Fibroblast of skin of back (primary cell): ENCODE data around the gene SMG6.

Source experiments
- DNase-seq: peaks from one replicate; pipeline ENCODE4 v3.0.0-alpha.2; 2013

SMG6 gene

DNA sequence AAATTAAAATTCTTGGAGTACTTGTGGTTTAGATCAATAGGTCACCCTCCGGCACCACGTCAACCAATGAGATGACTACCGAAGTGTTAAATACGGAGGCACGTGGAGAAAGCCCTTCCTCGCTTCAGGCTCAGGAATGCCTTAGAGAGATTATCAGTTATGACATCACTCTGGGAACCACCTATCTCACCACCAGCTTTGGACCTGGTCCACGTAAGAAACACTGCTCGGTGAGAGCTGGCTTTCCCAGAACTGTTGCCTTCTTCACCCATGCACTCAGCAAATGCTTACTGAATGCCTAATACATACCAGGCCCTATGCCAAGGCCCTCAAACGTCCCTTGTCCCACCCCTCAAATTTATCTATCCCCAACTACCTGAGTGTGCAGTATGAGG, 71.3 kb downstream of the SMG6 start:
- DNase-seq: peak; percentile 82

DNA sequence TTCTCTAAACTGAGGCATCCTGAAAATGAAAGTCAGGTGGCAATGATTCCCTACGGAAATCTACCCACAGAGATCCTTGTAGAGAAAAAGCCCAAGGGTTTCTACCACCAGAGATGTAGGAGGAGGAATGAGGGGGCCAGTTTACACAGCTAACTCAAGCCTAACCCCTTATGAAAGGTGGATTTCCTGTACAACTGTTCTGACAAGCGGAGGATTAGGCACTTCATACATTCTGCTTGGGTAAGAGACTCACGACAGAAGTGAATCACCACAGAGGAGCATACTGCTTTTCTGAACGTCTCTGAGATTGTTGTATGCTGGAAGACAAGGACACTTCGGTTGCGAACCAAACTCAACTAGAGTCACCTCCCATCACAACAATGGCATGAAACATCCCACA, 72.7 kb downstream of the SMG6 start:
- DNase-seq: no peak

DNA sequence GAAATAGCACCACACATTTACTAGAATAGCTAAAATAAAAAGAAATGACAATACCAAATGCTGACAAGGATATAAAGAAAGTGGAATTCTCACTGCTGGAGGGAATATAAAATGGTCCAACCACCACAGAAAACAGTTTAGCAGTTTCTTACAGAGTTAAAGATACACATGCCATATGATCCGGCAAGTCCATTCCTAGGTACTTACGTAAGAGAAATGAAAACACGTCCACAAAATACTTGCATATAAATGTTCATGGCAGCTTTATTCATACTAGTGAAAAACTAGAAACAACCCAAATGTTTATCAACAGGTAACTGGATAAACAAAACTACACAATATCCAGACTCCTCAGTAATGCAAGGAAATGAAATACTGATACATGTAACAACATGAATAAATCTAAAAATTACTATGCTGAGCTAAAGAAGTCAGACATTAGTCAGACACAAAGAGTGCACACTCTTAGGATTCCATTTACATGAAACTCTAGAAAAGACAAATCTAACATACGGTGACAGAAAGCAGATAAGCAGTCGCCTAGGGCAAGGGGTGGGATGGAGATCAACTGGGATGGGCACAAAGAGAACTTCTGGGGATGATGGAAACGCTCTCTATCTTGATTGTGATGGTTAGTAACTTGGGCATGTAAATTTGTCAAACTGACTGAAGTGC, 76.4 kb downstream of the SMG6 start:
- no peak for DNase-seq

DNA sequence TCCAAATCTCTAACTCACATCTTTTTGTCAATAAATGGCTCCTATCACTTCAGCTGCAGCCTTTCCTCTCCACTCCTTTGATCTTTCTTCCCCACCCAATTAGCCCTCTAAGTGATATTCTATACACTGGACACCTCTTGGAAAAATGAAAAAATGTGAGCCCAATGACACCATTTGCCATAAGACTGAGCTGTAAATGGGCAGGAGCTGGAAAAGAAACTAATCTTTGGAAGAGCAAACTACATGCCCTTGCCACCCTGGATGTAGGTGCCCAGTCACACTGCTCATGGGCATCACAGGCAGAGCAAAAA, 80.0 kb downstream of the SMG6 start:
- no peak for DNase-seq

DNA sequence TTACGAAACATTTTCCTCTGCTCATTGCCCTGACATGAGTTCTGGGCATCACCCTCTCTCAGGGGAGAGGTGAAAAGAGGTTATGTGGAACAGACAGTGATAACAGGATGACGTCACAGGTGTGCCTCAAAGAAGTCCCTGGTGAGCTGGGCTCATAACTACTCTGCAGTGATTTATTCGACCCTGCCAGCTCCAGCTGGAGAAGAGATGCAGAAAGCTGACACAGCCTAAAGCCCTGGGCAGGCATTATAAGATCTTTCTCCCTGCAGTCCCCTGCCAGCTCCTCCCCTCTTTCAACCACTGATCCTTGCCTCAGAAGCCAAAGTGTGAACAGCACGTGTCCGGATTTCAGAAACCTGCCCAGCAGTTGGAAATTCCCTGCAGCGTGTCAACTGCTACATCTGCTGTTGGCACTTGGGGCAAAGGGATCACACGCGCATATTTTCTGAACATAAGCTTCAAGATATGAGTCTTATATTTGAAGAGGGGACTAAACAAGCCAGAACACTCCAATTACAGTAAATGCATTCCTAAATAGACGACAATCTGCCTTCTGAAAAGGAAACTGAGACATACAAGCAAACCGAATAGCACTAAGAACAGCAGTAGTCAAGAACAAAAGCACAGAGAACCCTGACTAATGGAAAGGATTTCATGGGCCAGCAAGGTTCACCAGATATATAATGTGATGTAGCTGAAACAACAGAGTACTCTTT, 80.5 kb downstream of the SMG6 start:
- DNase-seq: peak; percentile 46

DNA sequence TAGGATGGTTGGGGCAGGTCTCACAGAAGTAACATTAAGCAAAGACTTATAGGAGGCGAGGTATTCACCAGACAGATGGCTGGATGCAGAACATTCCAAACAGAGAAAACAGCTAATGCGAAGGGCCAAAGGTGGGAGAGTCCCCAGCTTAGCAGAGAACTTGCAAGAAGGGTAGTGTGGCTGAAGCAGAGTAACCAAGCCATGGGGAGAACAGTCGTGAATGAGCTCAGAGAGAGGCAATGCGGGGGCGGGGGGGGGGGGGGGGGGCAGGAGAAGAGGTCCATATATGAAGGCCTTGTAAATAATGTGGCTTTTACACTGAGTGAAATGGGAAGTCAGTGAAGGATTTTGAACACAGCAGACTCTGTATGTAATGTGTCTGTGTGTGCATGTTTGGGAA, 81.3 kb downstream of the SMG6 start:
- no peak for DNase-seq

DNA sequence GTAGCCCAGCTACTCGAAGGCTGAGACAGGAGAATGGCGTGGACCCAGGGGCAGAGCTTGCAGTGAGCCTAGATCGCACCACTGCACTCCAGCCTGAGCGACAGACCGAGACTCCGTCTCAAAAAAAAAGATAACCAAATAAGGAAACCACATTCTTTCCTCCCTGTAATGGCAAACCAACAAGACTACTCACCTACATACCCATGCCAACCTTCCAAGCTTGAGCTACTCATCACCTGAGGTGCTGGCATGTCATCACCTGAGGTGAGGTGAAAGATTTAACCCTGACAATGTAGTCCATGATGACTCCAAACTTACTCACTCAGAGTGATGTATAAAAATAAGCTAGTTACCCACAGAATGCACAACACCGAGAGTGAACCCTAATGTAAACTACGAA, 85.2 kb downstream of the SMG6 start:
- DNase-seq: no peak

DNA sequence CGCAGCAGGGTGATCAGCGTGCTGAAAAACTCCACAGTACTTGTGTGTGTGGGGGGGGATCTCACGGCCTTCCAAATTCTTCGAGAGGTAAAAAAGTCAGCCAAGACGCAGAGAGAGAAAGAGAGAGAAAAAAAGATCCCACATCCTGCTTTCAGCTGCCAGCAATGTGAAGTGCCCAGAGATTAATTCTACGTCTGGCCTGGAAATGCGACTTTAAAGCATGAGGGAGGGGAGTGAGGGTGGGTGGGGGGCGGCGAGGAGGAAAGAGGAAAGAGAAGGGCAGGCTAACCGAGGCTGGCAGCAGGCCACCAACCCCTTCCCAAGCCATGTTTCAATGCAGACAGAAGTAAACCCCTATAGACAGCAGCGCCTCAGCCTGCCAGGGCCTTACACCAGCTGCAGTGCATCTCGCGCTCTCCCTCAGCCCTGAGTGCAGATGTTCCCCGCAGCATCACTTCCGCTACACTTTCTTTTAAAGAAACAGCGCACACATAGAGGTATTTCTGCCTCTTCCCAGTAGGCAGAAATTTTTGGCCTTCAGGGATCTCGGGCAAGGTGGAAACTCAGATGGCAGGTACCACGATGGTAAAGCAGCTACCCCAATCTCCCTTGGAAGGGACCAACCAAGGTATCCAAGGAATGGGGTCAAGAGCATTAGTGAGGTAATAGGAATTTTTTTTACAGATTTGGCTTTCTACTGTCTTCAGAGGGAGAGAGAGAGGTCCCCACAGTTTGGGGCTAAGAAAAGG, 87.8 kb downstream of the SMG6 start:
- DNase-seq: peak; percentile 90

DNA sequence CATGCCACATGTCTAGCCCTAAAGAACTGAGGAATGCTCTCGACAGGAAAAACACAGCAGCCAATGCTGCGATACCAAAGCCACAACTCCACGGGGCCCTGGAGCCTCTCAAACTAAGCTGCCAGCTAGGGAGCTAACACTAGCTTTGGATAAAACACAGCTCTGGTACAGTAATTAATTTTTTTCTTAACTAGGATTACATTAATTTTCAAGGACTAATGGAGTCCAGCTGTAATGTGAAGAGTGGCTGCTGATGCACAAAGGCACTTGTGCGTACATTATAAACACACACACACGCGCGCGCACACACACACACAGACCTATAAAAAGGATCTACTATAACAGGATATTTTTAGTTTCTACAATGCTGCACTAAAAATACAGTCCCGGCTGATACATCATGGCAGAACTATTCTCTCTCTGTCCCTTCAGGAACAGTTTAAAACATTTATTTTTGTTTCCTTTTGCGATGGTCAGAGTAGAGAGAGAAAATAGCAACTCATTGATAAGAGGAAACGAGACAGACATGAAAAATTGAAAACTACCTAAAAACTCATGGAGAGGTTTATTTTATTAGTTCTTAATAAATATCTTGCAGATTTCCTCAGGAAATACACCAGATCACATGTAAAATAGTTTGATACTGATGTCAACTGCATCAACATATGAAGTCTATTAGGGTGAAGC, 88.5 kb downstream of the SMG6 start:
- peak; percentile 84 for DNase-seq

DNA sequence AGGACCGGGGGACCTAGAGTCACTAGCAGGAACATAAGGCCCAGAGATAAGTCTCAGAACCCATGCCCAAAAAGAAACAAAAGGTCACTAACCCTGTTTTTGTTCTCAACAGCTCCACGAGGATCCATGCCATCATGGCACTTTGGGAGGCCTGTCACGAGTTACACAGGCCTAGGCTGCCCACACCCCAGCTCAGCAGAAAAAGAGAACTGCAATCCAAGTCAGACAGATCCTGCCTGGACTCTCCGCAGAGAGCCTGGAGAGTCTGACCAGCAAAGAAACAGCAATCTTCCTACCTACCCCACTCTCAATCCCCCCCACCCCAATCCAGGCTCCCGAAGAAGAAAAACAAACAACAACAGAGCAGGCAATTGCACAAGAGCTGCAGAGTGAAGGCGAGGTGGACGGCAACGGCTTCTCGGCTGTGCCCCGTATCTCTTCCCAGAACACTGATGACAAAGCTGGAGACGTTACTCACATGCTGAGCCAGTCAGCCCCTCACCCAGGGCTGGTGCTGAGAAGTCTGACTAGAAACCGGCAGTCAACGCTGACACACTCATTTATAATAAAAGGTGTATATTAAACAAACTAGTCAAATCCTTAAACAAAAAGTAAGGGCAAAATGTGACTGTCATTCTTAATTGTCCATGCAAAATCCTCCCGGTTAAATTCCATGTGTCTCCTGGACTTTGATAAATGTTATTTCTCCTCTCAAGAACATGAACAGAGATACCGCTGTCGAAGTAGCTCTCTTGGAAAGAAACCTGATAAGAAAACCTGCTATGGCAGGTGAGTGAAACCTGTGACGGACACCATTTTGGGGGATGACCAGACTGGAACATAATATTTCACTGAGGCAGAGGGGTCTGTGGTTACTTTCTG, 89.3 kb downstream of the SMG6 start:
- DNase-seq: peak; percentile 88

DNA sequence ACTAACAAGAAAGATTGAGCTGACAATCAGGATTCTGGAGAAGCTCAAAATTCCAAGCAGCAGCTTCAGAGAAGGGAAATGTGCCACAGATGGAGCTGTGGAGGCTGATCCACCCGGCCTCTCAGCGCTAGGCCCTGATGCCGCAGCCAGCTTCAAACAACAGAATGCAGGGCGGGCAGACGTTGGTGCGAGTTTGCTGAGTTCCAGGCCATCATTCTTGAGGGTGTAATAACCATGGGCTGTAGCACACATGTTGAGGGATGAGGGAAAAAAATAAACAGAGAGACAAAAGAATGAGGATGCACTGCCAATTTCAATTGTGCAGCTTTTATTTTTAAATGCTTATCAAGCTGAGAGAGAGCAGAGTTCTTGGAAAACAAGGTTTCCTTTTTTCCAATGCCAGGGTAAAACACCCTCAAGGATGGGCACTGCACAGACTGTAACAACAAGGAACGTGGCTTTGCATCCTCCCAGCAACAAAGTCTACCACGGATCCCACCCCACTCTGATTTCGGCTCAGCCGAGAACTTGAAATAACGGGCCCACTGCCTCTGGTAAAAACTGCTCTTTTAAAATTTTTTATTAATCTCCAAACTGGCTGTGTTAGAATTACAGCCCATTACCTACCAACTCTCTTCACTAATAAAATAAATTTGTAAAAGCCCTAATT, 90.2 kb downstream of the SMG6 start:
- DNase-seq: peak; percentile 68

DNA sequence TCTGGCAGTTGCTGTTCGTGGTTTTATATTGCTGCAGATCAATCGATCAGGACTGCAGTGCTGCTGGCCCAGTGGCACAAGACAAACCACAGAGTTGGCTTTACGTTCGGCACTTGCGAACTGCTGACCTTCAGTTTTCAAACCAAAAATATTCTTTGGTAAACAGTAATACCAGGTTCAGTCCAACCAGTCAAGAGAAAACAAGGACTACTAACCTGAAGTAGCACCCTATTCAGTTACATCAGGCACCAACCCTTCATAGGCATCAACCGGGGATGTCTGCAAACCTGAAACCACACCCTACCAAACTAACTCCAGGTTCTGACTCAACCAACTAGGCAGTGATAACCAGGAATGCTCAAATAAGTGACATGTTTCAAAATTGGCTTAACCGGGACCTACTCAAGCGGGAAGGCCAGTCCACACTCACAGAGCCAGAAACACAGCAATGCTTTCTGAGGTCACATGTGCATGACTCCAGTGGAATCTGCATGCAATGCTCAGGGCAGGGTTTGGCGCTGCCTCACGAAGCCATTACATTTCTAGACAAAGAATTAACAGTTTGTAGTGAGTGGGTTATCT, 91.1 kb downstream of the SMG6 start:
- DNase-seq: peak; percentile 67

DNA sequence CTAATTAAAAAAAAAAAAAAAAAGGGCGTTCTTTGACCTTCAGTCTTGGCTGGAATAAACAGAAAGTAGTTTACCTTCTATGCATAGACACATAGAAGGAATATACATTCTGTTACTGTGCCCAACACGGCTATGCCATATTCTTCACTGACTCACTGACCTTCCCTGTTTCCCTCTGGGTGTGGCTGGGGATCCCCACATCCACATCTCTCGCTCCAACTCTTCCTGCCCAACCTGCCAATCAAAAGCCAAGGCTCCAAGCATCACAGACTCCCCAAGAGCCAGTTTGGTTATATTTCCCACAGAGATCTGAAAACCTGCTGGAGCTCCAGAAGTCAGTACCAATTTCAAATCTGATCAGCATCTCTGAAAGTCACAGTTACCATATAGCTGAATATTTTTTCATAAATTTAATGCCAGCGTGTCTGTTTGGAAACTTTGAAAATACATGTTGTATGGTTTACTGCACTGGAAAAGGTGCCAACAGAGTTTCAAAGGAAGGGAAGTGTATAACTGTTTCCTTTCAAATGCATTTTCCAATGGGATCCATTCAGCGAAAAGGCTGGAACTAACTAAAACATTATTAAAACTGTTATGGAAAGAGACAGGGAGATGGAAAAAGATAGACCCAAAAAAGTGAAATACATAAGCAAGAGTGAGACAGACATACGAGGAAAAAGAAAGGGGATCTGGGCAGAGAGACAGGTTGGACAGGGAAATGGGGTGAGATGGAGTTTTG, 91.8 kb downstream of the SMG6 start:
- no peak for DNase-seq

DNA sequence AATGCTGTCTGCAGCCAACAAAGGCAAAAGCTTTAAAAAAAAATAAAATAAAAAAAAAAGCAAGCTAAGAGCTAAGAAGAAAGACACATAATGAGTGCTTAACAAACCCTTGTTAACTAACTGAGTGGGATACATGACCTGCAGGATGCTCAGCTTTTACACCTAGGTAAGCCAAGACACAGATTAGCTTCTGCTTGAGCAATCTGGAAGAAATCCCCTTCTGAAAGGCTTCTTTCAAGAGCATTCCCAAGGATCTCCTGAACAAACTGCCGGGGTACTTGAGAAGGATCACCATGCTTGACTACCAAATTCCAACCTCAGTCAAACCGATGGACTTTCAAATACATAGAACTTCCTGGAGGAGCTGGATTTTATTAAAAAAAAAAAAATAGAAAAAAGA, 92.9 kb downstream of the SMG6 start:
- DNase-seq: no peak

DNA sequence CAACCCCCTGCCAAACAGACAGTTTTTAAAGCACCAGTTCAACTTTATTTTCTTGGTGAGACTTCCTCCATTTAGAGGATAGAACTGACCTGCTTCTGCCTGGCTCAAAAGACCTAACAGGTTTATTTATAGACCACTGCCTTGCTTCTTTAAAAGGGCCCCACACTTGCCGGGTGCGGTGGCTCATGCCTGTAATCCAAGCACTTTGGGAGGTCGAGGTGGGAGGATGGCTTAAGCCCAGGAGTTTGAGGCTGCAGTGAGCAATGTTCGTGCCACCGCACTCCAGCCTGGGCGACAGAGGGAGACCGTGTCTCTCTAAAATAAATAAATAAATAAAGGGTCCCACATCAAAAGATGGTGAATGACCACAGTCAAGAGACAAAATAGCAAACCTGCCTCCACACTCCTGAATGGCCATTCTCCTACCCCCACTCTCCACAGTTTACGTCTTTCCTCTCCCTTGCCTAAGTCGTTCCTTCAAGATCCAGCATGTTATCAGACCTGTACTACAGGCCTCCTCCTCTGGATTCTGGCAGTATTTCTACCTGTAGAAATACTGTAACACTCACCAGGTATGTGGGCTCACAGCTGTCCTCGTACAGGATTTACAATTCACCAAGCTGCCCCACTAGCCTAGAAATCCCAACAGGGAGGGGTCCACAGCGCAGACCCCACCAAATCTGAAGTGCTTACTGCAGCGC, 95.6 kb downstream of the SMG6 start:
- DNase-seq: no peak

DNA sequence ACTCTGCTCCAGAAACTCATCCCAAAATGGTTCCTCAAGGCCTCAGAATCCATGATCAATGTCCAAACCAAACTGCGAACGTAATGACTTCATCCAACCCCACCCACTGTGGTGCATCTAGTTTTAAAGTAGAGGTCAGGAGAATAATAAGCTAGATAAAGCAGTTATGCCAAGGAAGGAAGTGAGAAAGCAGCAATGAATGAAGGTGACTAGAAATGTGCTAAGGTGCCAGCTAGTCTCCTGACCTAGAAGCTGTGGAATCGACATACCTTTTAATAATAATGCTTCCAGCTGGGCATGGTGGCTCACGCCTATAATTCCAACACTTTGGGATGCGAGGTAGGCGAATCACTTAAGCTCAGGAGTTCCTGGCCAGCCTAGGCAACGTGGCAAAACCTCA, 99.2 kb downstream of the SMG6 start:
- no peak for DNase-seq

DNA sequence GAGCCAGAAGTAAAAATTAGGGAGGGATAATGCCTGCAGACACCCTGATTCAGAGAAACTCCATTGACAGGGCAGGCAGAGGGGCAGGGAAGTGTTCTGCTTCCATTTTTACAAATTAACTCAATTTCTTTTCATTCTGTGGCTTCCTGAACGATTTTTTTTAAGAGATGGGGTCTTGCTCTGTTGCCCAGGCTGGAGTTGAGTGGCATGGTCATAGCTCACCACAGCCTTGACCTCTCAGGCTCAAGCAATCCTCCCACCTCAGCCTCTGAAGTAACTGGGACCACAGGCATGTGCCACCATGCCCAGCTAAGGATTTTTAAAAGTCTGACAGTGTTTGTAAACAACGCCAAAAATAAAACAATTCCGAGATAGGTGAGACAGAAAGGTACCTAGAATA, 99.8 kb downstream of the SMG6 start:
- no peak for DNase-seq

DNA sequence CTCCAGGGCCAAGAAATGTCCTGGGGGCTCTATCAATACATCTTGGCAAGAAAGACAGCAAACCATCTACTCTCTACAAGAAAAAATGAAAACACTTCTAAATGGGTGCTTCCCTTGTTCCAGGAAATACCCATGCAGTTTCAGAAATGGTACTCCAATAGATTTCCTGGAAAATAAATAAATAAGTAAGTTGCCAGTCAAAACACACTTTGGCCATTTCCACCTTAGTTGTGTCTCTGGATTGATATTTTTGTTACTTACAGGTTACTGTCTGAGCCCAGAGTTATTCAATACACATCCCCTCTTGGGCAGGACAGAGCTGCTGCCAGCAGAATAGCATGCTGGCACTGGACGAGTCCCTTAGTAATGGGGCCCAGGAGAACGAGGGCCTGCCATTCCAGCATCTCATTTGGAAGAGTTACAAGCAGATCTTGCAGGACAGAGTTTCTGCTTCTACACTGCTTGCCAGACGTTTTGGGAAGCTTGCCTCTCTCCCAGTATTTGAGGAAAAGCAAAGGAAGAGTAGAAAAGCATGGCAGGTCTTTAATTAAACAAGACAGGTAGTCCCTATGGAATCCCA, 100.5 kb downstream of the SMG6 start:
- DNase-seq: no peak

DNA sequence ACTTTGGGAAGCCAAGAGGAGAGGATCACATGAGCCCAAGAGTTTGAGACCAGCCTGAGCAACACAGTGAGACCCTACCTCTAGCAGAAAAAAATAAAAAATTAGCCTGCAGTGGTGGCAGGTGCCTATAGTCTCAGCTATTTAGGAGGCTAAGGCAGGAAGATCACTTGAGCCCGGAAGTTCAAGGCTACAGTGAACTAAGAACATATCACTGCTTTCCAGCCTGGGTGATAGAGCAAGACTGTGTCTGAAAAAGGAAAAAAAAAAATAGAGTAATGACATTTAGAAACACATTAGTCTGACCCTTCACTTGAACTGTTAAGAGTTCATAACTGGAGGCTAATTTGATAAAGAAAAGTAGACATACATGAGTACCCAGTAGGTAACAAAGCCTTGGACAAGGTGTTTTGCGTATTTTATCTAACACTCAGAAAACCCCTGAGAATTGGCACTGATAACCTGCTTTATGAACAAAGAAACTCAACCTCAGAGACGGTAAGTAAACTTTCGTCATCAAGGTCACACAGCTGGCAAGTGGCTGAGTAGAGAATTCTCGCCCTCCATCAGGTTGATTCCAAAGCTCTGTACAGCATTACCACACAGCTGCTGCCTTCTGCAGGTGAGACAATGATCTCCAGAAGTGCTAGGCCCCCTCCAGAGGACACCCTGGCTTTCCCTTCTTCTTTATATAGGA, 101.1 kb downstream of the SMG6 start:
- no peak for DNase-seq
